ENCODE measurements around the gene GFOD1. TPM values are rescaled to one million over a fixed set of nuclear protein-coding genes. Genes with fewer than 3 reads are reported as not detected.

The GFOD1 gene
- total RNA-seq, 1 donor from 2014 or later: 0.81 TPM

DNA sequence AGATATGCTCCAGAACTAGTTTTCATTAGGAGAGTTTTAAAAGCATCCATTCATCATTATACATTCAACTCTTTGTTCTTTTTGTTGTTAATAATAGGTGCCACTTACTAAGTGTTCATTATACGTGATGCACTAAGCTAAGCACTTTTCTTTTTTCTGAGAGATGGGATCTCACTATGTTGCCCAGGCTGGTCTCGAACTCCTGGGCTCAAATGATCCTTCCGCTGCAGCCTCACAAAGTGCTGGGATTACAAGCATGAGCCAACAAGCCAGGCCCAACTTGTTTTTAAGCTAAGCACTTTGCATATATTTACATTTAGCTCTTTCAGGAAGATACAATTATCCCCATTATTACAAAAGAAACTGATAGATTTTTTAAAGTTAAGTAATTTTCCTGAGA, 5.7 kb upstream of the GFOD1 start:
- no peak for DNase-seq (ENCODE audit: low spot score, unreplicated experiment)
- Mint-ChIP-seq H3K4me3 (ENCODE audit: low read depth) (no peak overlapping the region), H3K36me3 (ENCODE audit: insufficient read depth) (no peaks in the 10 kb centered on the region), H3K27me3 (peaks cover 32% of the 10 kb centered on the region), H3K27ac (no peak overlapping the region), H3K4me1 (ENCODE audit: low read depth) (peaks cover 8% of the 10 kb centered on the region), H3K9me3 (ENCODE audit: low read depth) (no peaks in the 10 kb centered on the region)
- no peak for TF ChIP-seq CTCF (IDR thresholded peaks at IDR 0.05; ENCODE audit: unreplicated experiment)

DNA sequence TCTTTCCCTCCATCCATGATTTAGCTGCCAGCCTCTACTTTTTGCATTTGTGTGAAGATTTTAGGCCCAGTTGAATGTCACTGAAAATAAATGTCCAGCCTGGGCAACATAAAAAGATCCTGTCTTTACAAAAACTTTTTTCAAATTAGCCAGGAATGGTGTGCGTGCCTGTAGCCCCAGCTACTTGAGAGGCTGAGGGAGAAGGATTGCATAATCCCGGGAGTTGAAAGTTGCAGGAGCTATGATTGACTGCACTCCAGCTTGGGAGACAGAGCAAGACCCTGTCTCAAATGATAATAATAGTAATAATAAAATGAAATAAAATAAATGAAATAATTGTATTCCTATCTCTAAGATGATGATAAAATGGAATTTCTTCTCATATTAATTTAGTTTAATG, 5.0 kb upstream of the GFOD1 start:
- DNase-seq (ENCODE audit: low spot score, unreplicated experiment): no peak
- no peaks in the 10 kb centered on the region for H3K36me3 Mint-ChIP-seq (ENCODE audit: insufficient read depth)
- H3K27me3 Mint-ChIP-seq: peaks cover 36% of the 10 kb centered on the region
- H3K27ac Mint-ChIP-seq: no peak overlapping the region
- no peak overlapping the region for H3K4me3 Mint-ChIP-seq (ENCODE audit: low read depth)
- H3K4me1 Mint-ChIP-seq (ENCODE audit: low read depth): peaks cover 8% of the 10 kb centered on the region
- H3K9me3 Mint-ChIP-seq (ENCODE audit: low read depth): no peaks in the 10 kb centered on the region
- no peak for TF ChIP-seq CTCF (IDR thresholded peaks at IDR 0.05; ENCODE audit: unreplicated experiment)

- Mint-ChIP-seq H3K9me3 (ENCODE audit: low read depth) (no peaks in the 10 kb centered on the region), H3K4me3 (ENCODE audit: low read depth) (no peak overlapping the region), H3K27ac (no peak overlapping the region), H3K36me3 (ENCODE audit: insufficient read depth) (no peaks in the 10 kb centered on the region), H3K4me1 (ENCODE audit: low read depth) (peaks cover 7% of the 10 kb centered on the region), H3K27me3 (peaks cover 39% of the 10 kb centered on the region)
- no peak for TF ChIP-seq CTCF (IDR thresholded peaks at IDR 0.05; ENCODE audit: unreplicated experiment)
- DNase-seq (ENCODE audit: low spot score, unreplicated experiment): no peak
These were observed 4.1 kb upstream of the GFOD1 start for GRCh38 chr6:13491538-13491937.

DNA sequence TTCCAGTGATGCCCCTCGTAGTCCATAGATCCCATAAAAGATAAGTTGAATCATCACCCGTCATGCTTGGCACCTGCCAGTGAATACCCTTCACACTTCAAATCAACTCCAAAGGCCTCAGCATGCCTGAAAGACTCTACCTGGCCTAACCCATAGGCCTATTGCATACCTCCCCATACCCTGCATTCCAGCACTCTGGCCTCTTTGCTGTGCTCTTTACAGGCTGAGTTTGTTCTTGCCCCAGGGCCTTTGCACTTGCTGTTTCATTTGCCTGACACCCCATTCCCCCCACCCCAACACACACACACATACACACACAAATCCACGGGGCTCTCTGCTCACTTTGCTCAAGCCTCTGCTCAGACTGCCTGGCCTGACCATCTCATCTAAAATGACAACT, 3.0 kb upstream of the GFOD1 start:
- DNase-seq (ENCODE audit: low spot score, unreplicated experiment): no peak
- H3K4me1 Mint-ChIP-seq (ENCODE audit: low read depth): peaks cover 9% of the 10 kb centered on the region
- H3K9me3 Mint-ChIP-seq (ENCODE audit: low read depth): no peaks in the 10 kb centered on the region
- no peak overlapping the region for H3K4me3 Mint-ChIP-seq (ENCODE audit: low read depth)
- H3K36me3 Mint-ChIP-seq (ENCODE audit: insufficient read depth): no peaks in the 10 kb centered on the region
- H3K27me3 Mint-ChIP-seq: peaks cover 50% of the 10 kb centered on the region
- TF ChIP-seq CTCF (IDR thresholded peaks at IDR 0.05; ENCODE audit: unreplicated experiment): no peak
- H3K27ac Mint-ChIP-seq: no peak overlapping the region

DNA sequence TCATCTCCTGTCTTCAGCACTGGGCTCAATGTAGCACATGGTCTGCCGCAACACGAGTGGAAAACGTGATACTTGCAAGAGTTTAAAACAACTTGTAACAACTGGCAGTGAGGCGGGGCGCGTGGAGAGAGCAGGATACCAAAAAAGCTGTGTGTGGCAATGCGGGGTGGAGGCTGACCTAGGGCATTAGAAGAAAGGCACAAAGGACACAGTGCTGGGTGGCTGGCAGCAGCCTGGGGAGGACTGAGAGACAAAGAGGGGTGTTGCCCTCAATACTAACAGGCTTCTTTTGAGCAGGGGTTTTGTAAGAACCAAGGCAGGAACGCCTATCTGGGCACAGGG, 1.5 kb upstream of the GFOD1 start:
- Mint-ChIP-seq H3K4me1 (ENCODE audit: low read depth) (peaks cover 9% of the 10 kb centered on the region), H3K9me3 (ENCODE audit: low read depth) (no peaks in the 10 kb centered on the region), H3K27me3 (peaks cover 62% of the 10 kb centered on the region), H3K36me3 (ENCODE audit: insufficient read depth) (no peaks in the 10 kb centered on the region), H3K4me3 (ENCODE audit: low read depth) (no peak overlapping the region), H3K27ac (no peak overlapping the region)
- no peak for TF ChIP-seq CTCF (IDR thresholded peaks at IDR 0.05; ENCODE audit: unreplicated experiment)
- no peak for DNase-seq (ENCODE audit: low spot score, unreplicated experiment)

All from progenitor cell of endocrine pancreas (in vitro differentiated cells).